RWPE2 (cell line): ENCODE data around the gene PPP2CA.

Experiments
- ATAC-seq: fragments of 200-7000 bp; cut with Tn5 transposase; 3 replicates; pipeline ENCODE4 v1.9.1; 2021; ENCODE audit warnings: low read depth
- DNase-seq: peaks from one replicate; pipeline ENCODE4 v3.0.0-alpha.2; 2020; ENCODE audit warnings: low spot score
- H3K27ac ChIP-seq: fragments of 450-650 bp; 2 replicates; pipeline ENCODE4 v1.5.1; 2017; ENCODE audit warnings: mild to moderate bottlenecking; ENCODE audit not compliant: poor library complexity, severe bottlenecking
- H3K27me3 ChIP-seq: fragments of 250-450 bp; sonication (Bioruptor Pico); 2 replicates; pipeline ENCODE4 v1.5.1; 2021; ENCODE audit warnings: mild to moderate bottlenecking, moderate library complexity; ENCODE audit not compliant: insufficient read depth, poor library complexity, severe bottlenecking
- H3K36me3 ChIP-seq: fragments of 250-450 bp; sonication (Bioruptor Pico); 2 replicates; pipeline ENCODE4 v1.5.1; 2020; ENCODE audit warnings: low read depth, mild to moderate bottlenecking, moderate library complexity
- H3K4me1 ChIP-seq: fragments of 250-450 bp; sonication (Bioruptor Pico); 2 replicates; pipeline ENCODE4 v1.5.1; 2021; ENCODE audit warnings: mild to moderate bottlenecking, moderate library complexity; ENCODE audit not compliant: insufficient read depth, poor library complexity, severe bottlenecking
- H3K4me3 ChIP-seq: fragments of 250-450 bp; sonication (Bioruptor Pico); 2 replicates; pipeline ENCODE4 v1.5.1; 2021; ENCODE audit warnings: mild to moderate bottlenecking, moderate library complexity; ENCODE audit not compliant: severe bottlenecking
- H3K9me3 ChIP-seq: fragments of 250-450 bp; sonication (Bioruptor Pico); 2 replicates; pipeline ENCODE4 v1.5.1; 2021; ENCODE audit warnings: mild to moderate bottlenecking, moderate library complexity; ENCODE audit not compliant: severe bottlenecking
- CTCF ChIP-seq: fragments of 450-650 bp; IDR thresholded peaks from one replicate; pipeline ENCODE4 v1.5.1; 2017; ENCODE audit warnings: mild to moderate bottlenecking, moderate library complexity; ENCODE audit not compliant: poor library complexity, severe bottlenecking

PPP2CA gene

GRCh38 chr5:134195666-134196065 lies 30.2 kb downstream of the PPP2CA start:
- Histone ChIP-seq H3K27ac (no peak overlapping the region), H3K9me3 (no peaks in the 10 kb centered on the region), H3K4me3 (no peak overlapping the region), H3K36me3 (peaks cover 70% of the 10 kb centered on the region), H3K4me1 (no peaks in the 10 kb centered on the region), H3K27me3 (no peaks in the 10 kb centered on the region)
- no peak for DNase-seq
- no peak for TF ChIP-seq CTCF
- ATAC-seq = no peak

GRCh38 chr5:134189031-134189430 lies 36.8 kb downstream of the PPP2CA start:
- Histone ChIP-seq H3K4me3 (no peak overlapping the region), H3K9me3 (no peaks in the 10 kb centered on the region), H3K4me1 (no peaks in the 10 kb centered on the region), H3K36me3 (peaks cover 5% of the 10 kb centered on the region; the same call in 1 of the 2 replicates), H3K27me3 (no peaks in the 10 kb centered on the region), H3K27ac (no peak overlapping the region)
- no peak for TF ChIP-seq CTCF
- ATAC-seq = no peak
- DNase-seq = no peak

GRCh38 chr5:134188092-134188491 lies 37.8 kb downstream of the PPP2CA start:
- no peak for TF ChIP-seq CTCF
- Histone ChIP-seq H3K27me3 (no peaks in the 10 kb centered on the region), H3K9me3 (no peaks in the 10 kb centered on the region), H3K36me3 (no peaks in the 10 kb centered on the region), H3K4me3 (no peak overlapping the region), H3K27ac (no peak overlapping the region), H3K4me1 (no peaks in the 10 kb centered on the region)
- ATAC-seq = no peak
- DNase-seq = no peak

- ATAC-seq (peak; percentile 85), DNase-seq (no peak)
- H3K4me3 ChIP-seq = no peak overlapping the region
- H3K9me3 ChIP-seq = no peaks in the 10 kb centered on the region
- no peaks in the 10 kb centered on the region for H3K36me3 ChIP-seq
- peak; percentile 98 for TF ChIP-seq CTCF
- no peaks in the 10 kb centered on the region for H3K4me1 ChIP-seq
- no peak overlapping the region for H3K27ac ChIP-seq
- no peaks in the 10 kb centered on the region for H3K27me3 ChIP-seq
Measured at GRCh38 chr5:134184155-134185135, 41.4 kb downstream of the PPP2CA start.

- Histone ChIP-seq H3K4me1 (no peaks in the 10 kb centered on the region), H3K9me3 (no peaks in the 10 kb centered on the region), H3K27me3 (no peaks in the 10 kb centered on the region), H3K27ac (no peak overlapping the region), H3K4me3 (no peak overlapping the region), H3K36me3 (no peaks in the 10 kb centered on the region)
- no peak for DNase-seq
- no peak for TF ChIP-seq CTCF
- no peak for ATAC-seq
Measured at GRCh38 chr5:134183481-134183880, 42.4 kb downstream of the PPP2CA start.
